Stimulated activated CD4-positive, alpha-beta T cell treated with anti-CD3 and anti-CD28 coated beads, TNF-alpha, amount 100 ng/mL, for 24 hours (primary cell): Measurements from ENCODE around the gene SLC5A11.
"Not testable (repeated sequence)": the region's sequence is repeated elsewhere in the genome, so short reads cannot be mapped to it uniquely, and the experiment has no call there.

Experiments
- DNase-seq, 3 experiments: peaks; one replicate each; pipeline ENCODE4 v3.0.0-alpha.2; 2020; ENCODE audit warnings: low read depth in 3 of 3

The SLC5A11 gene, protein sequence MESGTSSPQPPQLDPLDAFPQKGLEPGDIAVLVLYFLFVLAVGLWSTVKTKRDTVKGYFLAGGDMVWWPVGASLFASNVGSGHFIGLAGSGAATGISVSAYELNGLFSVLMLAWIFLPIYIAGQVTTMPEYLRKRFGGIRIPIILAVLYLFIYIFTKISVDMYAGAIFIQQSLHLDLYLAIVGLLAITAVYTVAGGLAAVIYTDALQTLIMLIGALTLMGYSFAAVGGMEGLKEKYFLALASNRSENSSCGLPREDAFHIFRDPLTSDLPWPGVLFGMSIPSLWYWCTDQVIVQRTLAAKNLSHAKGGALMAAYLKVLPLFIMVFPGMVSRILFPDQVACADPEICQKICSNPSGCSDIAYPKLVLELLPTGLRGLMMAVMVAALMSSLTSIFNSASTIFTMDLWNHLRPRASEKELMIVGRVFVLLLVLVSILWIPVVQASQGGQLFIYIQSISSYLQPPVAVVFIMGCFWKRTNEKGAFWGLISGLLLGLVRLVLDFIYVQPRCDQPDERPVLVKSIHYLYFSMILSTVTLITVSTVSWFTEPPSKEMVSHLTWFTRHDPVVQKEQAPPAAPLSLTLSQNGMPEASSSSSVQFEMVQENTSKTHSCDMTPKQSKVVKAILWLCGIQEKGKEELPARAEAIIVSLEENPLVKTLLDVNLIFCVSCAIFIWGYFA

DNA sequence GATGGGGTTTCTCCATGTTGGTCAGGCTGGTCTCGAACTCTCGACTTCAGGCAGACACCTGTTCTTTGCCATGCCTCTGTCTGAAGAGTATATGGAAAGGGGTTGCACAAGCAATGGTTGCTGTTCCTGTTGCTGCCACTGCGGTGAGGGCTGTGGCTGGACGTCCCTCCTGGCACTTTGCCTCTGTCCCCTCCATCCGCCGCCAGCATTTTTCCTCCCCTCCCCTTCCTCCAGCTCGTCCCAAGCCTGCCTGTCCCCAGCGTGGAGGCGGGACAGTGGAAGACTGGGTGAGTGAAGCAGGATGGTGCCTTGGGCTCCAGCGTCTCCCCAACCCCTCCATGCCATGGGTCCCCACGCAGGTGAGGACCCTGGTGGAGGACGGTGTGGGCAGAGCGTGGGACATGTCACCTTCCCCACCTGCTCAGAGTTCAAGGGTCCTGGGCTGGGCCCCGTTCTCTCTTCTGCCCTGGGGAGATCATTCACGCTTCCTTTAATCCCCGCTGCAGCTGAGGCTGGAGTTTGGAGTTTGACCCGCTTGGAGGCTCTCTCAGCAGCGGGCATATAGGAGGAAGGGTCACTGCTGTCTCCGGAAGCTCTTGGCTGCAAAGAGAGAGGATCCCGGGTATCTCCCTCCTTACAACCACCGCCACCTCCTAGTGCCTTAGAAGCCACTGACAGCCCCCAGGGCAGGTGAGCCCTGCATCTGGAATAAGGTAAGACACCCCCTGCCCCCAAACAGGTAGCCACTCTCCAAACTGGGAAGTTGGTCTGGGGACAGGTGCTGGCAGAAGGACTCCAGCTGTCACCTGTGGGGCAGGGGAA is at the start of gene SLC5A11:
Gene SLC5A11, plus strand, starts transcription at position 238 of the 822 bp plus-strand sequence. CDS start 12,681 bp downstream, outside the sequence.
- DNase-seq = no peak

DNA sequence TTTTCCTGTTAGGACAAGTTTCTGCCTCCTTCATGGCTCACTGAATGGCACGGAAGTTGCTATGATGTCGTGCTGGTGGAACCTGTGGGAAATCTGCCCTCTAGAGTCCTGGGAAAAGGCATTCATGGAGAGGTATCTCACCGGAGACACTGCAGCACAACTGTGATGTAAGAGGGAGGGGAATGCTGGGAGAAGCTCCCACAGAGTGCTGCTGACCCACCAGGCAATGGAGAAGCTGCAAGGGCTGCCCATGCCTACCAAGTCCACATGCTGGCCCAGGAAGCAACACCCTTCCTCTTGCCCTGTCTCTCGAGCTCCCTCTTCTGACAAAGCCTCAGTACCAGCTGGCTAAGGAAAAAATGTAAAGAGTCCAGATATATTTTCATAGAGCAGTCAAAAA is 45.2 kb upstream of the SLC5A11 start:
- DNase-seq = no peak

DNA sequence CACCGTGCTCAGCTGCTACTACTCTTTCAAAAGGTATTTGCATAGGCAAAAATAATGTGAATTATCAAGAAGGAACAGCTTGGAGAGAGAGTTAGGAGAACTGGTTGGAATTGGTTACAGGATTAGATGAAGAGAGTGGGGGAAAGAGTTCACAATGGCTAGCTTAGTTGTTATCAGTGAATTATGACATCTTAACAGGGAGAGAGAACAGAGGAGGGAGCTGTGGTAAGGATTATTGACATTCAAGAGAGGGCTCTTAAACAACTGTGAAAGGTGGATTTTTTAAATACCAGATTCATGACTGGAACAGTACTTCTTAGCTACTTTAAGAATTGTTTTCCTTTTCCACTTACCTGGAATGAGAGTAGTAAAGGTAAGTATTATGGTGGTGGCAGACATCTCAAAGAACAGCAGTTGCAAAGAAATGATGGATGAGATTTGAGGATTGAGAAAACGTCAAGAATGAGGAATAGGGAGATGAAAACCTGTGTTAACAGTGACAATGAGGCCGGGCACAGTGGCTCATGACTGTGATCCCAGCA is 43.9 kb upstream of the SLC5A11 start:
- DNase-seq = no peak

DNA sequence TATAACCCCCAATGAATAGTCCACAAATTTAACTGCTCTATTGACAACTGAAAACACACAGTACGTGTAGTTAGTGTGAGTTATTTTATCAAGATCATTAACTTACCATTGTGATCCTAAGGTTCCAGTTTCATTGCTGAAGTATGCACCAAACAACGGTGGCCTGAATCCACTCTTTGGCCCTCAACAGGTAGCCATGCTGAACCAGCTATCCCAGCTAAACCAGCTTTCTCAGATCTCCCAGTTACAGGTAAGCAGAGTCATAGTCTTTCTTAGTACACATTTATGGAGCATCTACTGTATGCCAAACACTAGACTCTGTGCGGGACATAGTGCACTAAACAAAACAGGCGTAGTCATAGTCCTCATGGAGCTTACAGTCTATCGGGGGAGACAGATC is 40.3 kb upstream of the SLC5A11 start:
- DNase-seq = no peak

DNA sequence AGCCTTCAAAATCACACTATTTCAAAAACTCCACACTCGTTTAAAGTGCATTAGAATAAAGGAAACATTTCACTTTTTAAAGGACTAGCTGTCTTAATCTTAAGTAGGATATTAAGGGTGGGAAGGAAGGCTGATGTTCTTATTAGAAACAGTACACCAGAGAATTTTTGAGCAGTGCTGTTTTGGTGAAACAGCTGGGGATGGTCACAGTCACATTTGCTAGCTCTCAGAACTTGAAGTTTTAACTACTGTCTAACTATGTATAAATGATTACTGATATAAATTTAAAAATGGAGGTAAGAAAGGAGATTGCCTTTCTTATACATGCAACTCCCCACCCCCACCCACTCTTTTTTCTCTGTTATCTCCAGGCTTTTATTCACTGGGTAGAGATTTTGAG is 38.5 kb upstream of the SLC5A11 start:
- DNase-seq = no peak

DNA sequence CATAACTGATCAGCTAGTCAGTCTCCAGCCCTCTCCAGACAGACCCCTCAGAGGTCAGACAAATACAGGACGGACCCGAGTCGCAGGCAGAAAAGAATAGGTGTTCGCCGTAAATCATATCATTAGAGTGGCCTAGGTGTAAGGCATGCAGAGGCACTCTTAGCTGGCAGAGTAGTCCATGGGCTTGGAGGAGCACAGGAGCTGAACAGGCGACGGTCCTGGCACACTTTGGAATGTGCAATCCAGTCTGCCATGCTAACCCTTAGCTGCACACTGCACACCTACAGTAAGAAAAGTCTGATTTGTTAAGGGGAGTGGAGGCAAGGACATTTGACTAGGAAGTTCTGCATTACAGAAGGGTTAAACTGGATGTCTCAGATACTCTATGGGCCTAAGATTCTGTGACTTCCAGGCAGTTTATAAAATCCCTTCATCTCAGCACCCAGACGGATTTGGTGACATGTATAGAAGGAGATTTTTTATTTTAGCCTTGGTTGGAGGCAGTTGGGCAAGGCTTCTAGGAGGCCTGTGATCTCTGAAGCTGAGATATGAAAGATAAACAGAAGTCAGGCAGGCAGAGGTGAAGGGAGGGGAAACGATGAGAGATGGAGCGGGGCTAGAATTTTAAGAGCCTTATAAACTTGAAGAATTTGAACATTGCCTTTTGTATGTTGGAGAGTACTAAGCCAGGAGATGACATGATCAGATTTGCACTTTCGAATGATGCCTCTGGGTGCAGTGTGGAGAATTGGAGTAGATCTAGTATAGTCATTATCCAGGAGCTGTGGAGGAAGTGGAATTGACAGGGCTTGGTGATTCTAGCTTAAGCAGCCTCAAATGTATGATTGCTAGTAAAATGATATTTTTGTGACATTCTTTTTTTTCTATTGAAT is 34.6 kb upstream of the SLC5A11 start:
- no peak for DNase-seq

DNA sequence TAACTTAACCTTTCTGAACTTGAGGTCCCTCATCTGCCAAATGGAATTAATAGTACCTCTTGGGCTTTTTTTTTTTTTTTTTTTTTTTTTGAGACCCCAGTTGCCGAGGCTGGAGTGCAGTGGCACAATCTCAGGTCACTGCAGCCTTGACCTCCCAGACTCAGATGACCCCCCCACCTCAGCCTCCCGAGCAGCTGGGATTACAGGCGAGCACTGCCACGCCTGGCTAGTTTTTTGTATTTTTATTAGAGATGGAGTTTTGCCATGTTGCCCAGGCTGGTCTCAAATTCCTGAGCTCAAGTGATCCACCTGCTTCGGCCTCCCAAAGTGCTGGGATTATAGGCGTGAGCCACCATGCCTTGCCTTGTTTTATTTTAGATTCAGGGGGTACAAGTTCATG is 33.0 kb upstream of the SLC5A11 start:
- not testable (repeated sequence) for DNase-seq

DNA sequence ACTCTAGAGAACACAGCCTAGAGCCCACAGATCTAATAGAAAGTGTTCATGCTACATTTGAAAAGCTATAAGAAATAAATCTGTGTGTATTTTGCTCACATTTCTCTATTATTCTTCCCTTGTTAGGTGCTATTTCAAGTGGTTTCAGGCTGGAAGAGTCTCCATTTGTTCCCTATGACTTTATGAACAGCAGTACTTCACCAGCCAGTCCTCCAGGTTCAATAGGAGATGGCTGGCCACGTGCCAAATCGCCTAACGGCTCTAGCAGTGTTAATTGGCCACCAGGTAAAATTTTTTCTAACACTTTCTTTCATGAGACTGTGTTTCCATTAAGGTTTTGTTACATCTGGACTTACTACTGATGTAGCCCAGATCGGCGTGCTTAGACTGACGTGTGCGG is 30.7 kb upstream of the SLC5A11 start:
- no peak for DNase-seq

DNA sequence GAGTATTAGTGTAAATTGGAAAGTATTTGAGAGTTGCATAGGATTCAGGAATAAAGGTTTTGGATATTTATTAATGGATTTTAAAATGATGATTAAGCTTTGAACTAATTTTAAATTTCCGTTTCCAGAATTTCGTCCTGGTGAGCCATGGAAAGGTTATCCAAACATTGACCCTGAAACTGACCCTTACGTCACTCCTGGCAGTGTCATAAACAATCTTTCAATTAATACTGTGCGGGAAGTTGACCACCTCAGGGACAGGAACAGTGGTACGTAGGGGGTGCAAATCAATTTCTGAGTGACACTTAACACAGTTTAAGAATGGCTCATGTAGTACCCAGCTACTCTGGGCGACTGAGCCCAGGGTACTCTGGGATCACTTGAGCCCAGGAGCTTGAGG is 29.1 kb upstream of the SLC5A11 start:
- DNase-seq = no peak

DNA sequence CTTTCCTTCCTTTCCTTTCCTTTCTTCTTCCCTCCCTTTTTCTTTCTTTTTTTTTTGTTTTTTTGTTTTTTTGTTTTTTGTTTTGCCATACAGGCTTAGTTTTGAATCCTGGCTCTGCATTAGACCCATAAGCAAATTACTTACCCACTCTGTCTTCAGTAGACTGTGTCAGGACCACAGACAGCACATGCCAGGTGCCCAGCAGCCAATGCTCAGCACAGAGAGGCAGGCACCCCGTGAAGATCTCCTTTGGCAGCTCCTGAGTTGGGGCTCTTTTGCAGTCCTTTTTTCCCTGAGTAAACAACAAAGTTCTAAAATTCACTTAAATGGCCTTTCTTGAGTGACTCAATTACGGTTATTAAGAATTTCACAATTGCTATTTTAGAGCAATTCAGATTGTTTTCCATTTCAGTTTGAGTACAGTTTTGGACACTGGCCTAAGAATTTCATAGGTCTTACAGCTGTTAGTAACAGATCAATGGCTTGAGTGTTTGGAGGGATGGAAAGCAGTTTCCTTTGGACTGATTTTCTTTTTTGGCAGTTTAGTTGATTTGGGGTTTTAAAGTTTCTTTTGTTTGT is 26.2 kb upstream of the SLC5A11 start:
- no peak for DNase-seq

DNA sequence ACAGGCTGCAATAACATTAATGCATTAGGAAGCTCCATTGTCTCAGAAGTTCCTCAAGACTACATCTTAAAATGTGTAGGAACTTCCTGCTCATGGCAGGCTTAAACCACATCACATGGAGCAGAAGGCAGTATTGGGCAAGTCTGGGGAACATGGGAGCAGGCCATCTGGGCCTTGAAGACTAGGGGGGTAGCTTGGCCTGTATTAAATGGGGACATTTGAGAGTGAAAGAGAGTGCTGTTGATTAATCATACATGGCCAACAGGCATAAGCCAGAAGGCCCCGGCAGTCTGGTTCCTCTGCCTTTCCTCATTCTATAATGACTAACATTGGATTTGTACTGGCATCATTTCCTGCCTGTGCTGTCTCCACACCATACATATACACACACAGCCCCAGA is 25.2 kb upstream of the SLC5A11 start:
- DNase-seq = no peak

DNA sequence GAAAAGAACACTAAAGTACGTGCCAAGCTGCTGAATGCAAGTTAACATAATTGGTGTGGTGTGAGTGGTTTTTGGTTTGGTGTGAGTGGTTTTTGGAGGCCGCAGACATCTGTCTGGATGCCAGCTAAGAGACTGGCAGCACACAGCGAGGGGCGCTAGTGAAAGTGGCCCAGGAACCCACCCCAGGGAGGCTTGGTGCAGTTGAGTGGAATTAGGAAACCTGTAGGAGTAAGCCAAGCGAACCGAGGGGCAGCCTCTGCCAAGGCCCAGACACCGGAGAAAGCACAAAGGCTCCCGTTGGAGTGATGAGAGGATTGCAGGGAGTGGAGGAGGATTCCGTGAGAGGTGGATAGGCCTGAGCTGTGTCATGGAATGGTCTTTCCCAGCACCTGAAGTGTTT is 24.6 kb upstream of the SLC5A11 start:
- DNase-seq = no peak

DNA sequence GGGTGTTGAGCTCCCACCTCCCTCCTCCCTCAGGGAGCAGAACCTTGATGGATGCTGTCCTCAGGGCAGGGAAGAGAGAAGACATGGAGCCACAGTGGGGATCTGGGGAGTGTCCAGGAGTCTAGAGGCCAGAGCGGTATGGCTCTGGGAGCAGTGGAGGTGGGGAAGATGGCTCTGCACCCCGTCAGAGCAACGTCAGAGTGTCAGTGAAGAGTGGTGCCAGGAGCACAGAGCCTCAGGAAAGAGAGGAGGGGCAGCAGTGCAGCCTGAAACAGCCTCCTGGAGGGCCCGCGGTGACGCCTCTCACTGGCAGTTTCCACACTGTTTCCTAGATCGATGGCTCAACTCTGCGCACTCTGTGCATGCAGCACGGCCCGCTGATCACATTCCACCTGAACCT is 23.2 kb upstream of the SLC5A11 start:
- no peak for DNase-seq

DNA sequence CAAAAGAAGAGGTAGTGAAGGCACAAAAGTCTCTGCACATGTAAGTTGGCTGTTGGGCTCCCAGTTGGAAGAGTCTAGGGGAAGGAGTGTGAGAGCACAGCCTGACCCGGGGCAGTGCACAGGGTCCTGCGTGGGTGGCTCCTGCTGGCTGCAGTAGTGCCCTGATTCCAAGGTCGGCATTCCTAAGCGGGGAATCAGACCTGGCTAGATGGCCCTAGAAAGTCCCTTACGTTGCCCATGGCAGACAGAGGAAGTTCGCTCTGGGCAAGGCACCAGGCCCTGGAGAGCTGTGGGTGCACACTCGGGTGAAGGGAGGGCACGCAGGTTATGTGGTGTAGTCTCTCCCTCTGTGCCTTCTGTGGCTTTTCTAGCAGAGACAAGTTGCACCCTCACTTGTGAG is 22.8 kb upstream of the SLC5A11 start:
- no peak for DNase-seq

DNA sequence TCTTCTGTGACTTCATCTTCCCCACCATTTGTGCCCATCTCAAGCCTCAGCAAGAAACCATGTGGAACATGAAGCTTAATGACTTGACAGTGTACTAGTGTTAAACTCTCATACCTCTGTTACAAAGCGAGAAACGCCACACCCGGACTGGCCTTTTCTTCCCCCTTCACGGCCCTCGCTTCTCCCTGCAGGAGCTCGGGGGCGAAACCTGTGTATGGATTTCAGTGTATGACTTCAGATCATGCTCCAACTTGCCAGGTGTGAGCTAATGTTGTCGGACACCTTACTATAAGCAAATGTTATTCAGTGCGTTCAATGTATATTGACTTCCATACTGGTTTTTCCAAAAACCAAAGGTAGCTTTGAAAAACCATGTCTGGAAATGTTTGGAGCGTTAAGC is 20.1 kb upstream of the SLC5A11 start:
- no peak for DNase-seq

DNA sequence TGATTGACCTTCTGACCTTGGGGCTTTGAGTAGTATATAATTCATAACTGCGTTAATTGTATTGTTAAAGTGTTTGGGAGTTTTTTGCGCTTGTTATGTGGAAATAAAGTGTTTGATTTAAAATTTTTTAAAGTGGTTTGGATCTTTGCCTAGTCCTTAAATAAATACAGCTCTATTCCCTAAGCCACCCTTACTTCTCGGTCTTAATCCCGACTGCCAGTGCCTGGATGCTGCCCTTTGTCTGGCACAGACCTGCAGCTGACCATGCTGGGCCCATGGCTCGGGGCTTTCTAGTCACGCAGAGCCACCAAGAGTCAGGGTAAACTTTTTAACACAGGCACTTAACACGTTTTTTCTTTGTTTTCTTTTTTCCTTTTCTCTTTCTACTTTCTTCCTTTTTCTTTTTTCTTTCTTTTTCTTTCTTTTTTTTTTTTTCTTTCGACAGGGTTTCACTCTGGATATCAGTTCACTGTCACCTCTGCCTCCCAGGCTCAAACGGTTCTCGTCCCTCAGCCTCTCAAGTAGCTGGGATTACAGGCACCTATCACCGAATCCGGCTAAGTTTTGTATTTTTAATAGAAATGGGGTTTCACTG is 19.6 kb upstream of the SLC5A11 start:
- no peak for DNase-seq

DNA sequence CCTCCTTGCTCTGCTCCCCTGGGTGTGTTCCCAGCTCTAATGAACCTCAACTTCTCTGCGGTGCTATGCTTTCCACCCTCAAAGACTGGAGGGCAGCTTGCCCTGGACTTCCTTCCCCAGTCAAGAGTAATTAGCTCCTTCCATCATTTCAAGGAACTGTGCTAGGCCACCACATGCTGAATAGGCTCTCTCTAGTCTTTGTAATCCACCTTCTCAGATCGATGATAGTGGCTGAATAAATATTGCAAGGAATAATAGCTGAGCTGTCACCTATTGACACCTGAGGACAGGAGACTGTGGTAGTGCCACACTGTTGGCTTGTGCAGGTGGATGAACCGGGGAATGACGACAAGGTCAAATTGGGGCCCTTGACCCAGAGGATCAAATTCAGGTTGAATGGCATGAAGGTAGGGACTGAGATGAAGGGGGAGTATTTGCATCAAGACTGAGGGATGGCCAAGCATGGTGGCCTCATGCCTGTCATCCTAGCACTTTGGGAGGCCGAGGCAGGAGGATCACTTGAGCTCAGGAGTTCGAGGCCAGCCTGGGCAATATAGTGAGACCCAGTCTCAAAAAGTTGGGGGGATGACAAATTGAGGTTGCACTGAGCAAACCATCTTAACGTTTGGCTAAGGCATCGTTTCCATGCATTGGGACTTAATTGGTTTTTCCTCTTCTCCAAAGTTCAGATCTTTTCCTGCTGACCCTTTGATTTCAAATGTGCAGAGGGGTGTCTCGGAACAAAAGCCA is 18.8 kb upstream of the SLC5A11 start:
- no peak for DNase-seq

DNA sequence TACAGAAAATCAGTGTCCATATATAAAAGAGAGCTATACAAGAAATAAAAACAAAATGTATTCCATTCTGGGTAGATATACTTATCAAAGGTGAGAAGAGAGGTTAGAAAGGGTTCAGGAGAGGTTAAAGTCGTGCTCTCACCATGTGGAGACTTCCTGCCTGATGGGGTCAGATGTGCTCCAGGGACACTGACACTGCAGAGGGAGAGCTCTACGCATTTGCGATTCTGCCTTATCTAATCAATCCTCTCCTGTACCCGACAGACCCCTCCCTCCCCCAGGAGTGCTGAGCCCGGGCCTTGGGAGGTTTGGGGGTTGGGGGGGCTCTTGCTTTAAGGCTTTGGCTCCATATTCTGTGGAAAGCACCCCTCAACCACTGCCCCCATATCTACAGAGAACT is 16.6 kb upstream of the SLC5A11 start:
- no peak for DNase-seq

DNA sequence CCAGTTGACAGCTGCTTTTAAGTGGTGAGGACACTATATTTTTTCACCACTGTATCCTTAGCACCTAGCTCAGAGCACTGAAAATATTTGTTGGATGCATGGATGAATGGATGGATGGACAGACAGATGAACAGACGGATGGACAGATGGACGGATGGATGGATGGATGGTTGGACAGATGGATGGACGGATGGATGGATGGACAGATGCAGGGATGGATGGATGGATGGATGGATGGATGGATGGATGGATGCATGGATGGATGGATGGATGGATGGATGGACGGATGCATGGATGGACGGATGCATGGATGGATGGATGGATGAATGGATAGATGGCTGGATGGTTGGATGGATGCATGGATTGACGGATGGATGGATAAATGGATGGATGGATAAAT is 12.4 kb upstream of the SLC5A11 start:
- no peak for DNase-seq
